A673 (cell line): ENCODE results near the gene DRC7. TPM values are rescaled to one million over a fixed set of nuclear protein-coding genes. Genes with fewer than 3 reads are reported as not detected.
A peak's percentile ranks its signal among the peaks of the same experiment; 100 is the strongest.

Experiments used
- BruUV-seq: library from RNA; stranded (reverse); fragments of 400-500 nt; replicated peaks from 2 replicates; lab custom pipeline; 2021; lab: Mats Ljungman, UMichigan
- CTCF ChIA-PET: fragments of 300-600 bp; sonication (Branson Sonifier 250); formaldehyde crosslinking; loops from one replicate; lab custom pipeline; 2022; ENCODE audit warnings: antibody characterized with exemption; lab: Charles Lee
- POLR2A ChIA-PET: fragments of 300-600 bp; sonication (Branson Sonifier 250); formaldehyde crosslinking; loops from one replicate; lab custom pipeline; 2022; ENCODE audit warnings: antibody characterized with exemption; ENCODE audit not compliant: low non-redundant PET; lab: Charles Lee
- DNase-seq: peaks from one replicate; pipeline ENCODE4 v3.0.0-alpha.2; 2015; ENCODE audit warnings: low spot score
- H3K27ac ChIP-seq: fragments of 200-600 bp; sonication (generic); 2 replicates; pipeline ENCODE4 v1.5.1; 2016; ENCODE audit warnings: mixed run types, low read depth, mild to moderate bottlenecking, mixed read lengths, antibody characterized with exemption, low read length; ENCODE audit not compliant: poor library complexity, severe bottlenecking
- H3K27me3 ChIP-seq: fragments of 200-600 bp; sonication (generic); replicated peaks from 2 replicates; pipeline ENCODE4 v1.6.1; 2017; ENCODE audit warnings: mixed run types, low read depth, mild to moderate bottlenecking, mixed read lengths, antibody characterized with exemption, low read length; ENCODE audit not compliant: insufficient read depth, poor library complexity
- H3K36me3 ChIP-seq: fragments of 200-600 bp; sonication (generic); 2 replicates; pipeline ENCODE4 v1.6.1; 2016; ENCODE audit warnings: mixed run types, mild to moderate bottlenecking, mixed read lengths, antibody characterized with exemption, low read length; ENCODE audit not compliant: insufficient read depth, poor library complexity, severe bottlenecking
- H3K4me1 ChIP-seq: fragments of 200-600 bp; sonication (generic); 2 replicates; pipeline ENCODE4 v1.6.1; 2017; ENCODE audit warnings: mixed run types, mild to moderate bottlenecking, mixed read lengths, antibody characterized with exemption, low read length; ENCODE audit not compliant: insufficient read depth, poor library complexity, severe bottlenecking
- H3K4me3 ChIP-seq: fragments of 200-600 bp; sonication (generic); 2 replicates; pipeline ENCODE4 v1.5.1; 2016; ENCODE audit warnings: low read depth, mixed run types, mild to moderate bottlenecking, mixed read lengths, low read length; ENCODE audit not compliant: poor library complexity, severe bottlenecking
- H3K9me3 ChIP-seq: fragments of 200-600 bp; sonication (generic); 2 replicates; pipeline ENCODE4 v1.6.1; 2016; ENCODE audit warnings: mixed run types, low read depth, mild to moderate bottlenecking, mixed read lengths, antibody characterized with exemption, low read length; ENCODE audit not compliant: poor library complexity, severe bottlenecking
- EZH2 ChIP-seq: fragments of 200-600 bp; sonication (generic); IDR thresholded peaks from 2 replicates; pipeline ENCODE4 v1.6.1; 2017; ENCODE audit warnings: borderline replicate concordance, low read depth, mild to moderate bottlenecking, mixed read lengths, antibody characterized with exemption, low read length; ENCODE audit not compliant: poor library complexity, severe bottlenecking
- intact Hi-C: fragments of 100-400 bp; cut with micrococcal nuclease; formaldehyde crosslinking; loops from one replicate; pipeline ENCODE4 v1.10.0; 2022; ENCODE audit not compliant: unreplicated experiment
- total RNA-seq: library from RNA; stranded (reverse); gene quantifications from 2 replicates; pipeline ENCODE4 v1.2.3, GENCODE V29; 2021
- TF ChIP-seq, protein P1 (sequence below): fragments of 300-800, 200-600 bp; sonication (generic); conservative IDR thresholded peaks from 2 replicates; pipeline ENCODE4 v1.5.1; 2017; ENCODE audit warnings: low read depth, mild to moderate bottlenecking, antibody characterized with exemption, low read length, moderate library complexity, mixed read lengths

The DRC7 gene
- total RNA-seq, 1 experiment from 2014 or later = not detected

DNA sequence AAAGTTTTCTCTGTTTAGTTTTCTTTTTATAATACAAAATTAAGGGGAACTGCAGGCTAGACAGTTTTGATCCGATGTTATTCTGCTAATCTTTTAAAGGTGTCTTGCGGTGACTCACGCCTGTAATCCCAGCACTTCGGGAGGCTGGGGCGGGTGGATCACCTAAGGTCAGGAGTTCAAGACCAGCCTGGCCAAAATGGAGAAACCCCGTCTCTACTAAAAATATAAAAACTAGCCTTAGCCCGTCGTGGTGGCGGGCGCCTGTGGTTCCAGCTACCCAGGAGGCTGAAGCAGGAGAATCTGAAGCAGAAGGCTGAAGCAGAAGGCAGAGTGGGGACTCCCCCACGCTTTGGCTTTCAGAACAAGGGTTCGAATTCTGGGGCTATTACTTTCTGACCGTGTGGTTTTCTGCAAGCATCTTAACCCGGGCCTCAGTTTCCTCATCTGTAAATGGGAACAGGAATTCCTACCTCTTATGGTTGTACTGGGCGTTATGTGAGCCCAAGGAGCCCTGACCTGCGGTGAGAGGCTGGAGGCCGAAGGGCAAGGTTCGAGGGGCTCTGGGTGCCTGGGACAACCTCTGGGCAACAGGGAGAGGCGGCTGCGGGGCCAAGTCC, 39.8 kb downstream of the DRC7 start:
- DNase-seq = no peak
- Histone ChIP-seq H3K36me3 (peaks cover 11% of the 10 kb centered on the region), H3K4me1 (peaks cover 11% of the 10 kb centered on the region), H3K4me3 (peak overlapping the region; percentile 61), H3K27me3 (no peaks in the 10 kb centered on the region), H3K9me3 (peaks cover 9% of the 10 kb centered on the region), H3K27ac (peak overlapping the region; percentile 87)
- BruUV-seq = TSS peak; percentile 86
- intact Hi-C loops = no loop called here
- POLR2A ChIA-PET = no interaction called here
- CTCF ChIA-PET = no interaction called here
- TF ChIP-seq, protein P1, sequence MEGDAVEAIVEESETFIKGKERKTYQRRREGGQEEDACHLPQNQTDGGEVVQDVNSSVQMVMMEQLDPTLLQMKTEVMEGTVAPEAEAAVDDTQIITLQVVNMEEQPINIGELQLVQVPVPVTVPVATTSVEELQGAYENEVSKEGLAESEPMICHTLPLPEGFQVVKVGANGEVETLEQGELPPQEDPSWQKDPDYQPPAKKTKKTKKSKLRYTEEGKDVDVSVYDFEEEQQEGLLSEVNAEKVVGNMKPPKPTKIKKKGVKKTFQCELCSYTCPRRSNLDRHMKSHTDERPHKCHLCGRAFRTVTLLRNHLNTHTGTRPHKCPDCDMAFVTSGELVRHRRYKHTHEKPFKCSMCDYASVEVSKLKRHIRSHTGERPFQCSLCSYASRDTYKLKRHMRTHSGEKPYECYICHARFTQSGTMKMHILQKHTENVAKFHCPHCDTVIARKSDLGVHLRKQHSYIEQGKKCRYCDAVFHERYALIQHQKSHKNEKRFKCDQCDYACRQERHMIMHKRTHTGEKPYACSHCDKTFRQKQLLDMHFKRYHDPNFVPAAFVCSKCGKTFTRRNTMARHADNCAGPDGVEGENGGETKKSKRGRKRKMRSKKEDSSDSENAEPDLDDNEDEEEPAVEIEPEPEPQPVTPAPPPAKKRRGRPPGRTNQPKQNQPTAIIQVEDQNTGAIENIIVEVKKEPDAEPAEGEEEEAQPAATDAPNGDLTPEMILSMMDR = no peak
- TF ChIP-seq EZH2 = no peak

DNA sequence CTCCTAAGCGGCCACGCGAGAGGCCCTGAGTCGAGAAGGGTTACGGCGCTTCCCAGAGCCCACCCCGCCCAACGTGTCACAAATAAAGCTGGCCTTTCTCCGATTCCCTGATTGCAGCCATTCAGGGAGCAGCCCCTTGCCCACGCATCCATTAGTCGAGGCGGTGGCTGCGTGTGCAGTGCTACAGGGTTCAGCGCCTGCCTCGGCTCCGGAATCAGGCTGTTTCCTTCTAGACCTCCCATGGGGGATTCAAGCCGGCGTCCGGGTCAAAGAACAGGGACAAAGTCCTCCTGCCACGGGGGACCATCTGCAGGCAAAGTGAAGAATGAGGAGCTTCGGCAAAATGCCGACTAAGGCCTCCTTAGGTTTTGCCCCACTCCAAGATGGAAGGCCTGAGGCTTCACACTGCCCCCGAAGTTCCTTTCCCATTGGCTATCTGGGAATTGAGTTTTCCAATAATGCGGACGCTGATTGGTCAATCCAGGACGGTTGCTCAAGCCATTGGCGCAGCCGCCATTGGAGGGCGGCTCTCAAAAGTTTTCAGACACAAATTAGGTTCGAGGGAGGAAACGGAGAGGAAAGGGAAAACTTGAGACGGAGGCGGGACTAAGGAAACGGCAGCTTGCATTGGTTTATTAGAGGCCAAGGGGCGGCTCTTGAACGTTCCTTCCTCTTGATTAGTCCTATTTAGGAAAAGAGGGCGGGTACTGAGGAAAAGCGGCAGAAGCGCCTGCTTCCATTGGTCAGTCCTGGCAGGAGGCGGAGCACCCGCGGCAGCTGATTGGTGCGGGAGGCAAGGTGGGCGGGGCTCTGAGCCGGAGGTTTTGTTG, 40.5 kb downstream of the DRC7 start:
- Histone ChIP-seq H3K4me3 (peak overlapping the region; percentile 61), H3K36me3 (peaks cover 14% of the 10 kb centered on the region), H3K9me3 (peaks cover 9% of the 10 kb centered on the region), H3K27me3 (no peaks in the 10 kb centered on the region), H3K4me1 (peaks cover 11% of the 10 kb centered on the region), H3K27ac (peak overlapping the region; percentile 87)
- ChIA-PET CTCF (no interaction called here), POLR2A (interaction anchor here (0.5 to 0.6 kb wide), 3 partner anchors 93 to 751 kb away, joined by 3 to 13 read pairs (median 4); no protein-coding TSS in a partner anchor)
- no TSS peak for BruUV-seq
- intact Hi-C loops = no loop called here
- TF ChIP-seq, protein P1 = no peak
- no peak for TF ChIP-seq EZH2
- peak; percentile 100 for DNase-seq

DNA sequence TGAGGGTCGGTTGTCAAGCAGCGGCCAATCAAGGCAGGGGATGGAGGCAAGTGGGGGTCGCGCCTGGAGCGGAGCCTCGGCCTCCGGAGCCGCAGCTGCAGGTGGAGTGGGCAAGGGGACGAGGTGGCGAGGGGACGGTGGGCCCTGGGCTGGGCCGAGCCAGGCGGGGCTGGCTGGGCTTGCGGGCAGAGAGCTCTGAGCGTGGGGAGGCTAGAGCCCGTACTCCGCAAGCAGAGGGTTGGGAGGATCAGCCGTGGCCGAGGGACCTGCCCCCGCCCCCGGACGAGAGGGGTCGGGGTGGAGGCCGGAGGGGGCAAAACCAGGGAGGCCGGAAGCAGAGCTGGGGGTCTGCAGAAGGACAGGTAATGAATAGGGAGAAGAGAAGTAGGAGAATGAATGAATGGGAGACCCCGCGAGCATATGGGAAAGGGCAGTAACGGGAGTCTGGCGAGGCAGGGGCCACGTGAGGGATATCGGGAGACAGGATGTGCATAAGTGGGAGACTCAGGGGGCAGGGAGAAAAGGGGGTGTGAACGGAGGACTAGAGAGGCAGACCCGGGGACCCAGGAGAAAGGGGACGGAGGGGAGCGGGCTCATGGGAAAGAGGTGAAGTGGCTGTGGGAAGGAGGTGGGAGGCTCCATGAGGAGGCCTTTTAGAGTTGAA, 41.3 kb downstream of the DRC7 start, which contains the start of gene KATNB1:
KATNB1 (plus strand) TSS at position 16 of the 664 bp plus-strand sequence. CDS start 1,474 bp downstream, outside the sequence.
- Histone ChIP-seq H3K27me3 (no peaks in the 10 kb centered on the region), H3K4me1 (peaks cover 16% of the 10 kb centered on the region), H3K36me3 (peaks cover 14% of the 10 kb centered on the region), H3K9me3 (peaks cover 9% of the 10 kb centered on the region), H3K4me3 (peak within 1 kb of the TSS; percentile 61), H3K27ac (peak within 1 kb of the TSS; percentile 87)
- TF ChIP-seq, protein P1 = no peak
- no peak for TF ChIP-seq EZH2
- ChIA-PET POLR2A (interaction anchor here (0.6 kb wide), 2 partner anchors 93 to 752 kb away, joined by 3 to 4 read pairs; no protein-coding TSS in a partner anchor), CTCF (interaction anchor here (1.0 kb wide), 1 partner anchor 145 kb away, joined by 6 read pairs; no protein-coding TSS in a partner anchor)
- no TSS peak for BruUV-seq
- intact Hi-C loops = no loop called here
- DNase-seq = no peak
